HG02885 (cell line): ENCODE measurements around the gene C4orf50.

ENCODE experiments used
- ATAC-seq: cut with Tn5 transposase; IDR thresholded peaks from one replicate; pipeline ENCODE4 v1.9.1; 2021; ENCODE audit warnings: mild to moderate bottlenecking; ENCODE audit not compliant: unreplicated experiment, poor library complexity

The C4orf50 gene

GRCh38 chr4:5928274-5928673 lies 90.0 kb downstream of the C4orf50 start:
- no peak for ATAC-seq

- ATAC-seq = no peak
These were observed 90.5 kb downstream of the C4orf50 start for GRCh38 chr4:5927747-5928146.

- no peak for ATAC-seq
These were observed 91.1 kb downstream of the C4orf50 start for GRCh38 chr4:5927116-5927515.

- ATAC-seq = no peak
These were observed 91.6 kb downstream of the C4orf50 start for GRCh38 chr4:5926598-5926997.

DNA sequence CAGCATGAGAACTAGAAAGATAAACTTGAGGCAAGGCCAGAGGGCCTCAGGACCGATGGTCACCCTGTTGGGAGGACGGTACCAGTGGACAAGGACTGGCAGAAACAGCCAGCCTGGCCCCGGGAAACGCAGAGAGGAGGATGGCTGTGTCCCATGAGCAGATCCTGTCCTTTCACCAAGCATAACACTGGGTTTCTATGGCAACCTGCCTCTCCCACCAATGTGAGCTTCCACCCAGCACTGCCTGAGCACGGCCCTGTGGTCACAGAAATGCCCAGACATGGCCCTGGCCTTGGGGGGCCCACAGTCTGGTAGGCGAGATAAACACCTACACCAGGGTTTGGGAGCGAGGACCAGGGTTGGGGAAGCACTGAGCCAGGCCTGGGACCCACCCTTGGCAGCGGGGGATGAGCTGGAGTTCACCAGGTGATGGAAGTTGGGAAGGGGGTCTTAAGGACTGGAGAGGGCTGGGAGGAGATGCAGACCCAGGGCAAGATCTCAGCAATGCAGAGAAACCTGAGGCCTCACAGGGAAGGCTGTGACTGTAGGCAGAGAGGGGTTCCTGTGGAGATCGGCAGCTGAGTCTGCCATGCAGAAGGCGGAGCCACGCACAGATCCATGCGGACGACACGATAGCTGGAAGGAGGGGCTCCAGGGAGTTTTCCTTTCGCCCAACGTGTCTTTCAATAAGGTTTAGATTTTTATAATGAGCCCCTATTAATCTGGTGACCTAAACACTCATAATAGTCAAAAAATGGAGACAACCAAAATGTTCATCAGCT lies 92.6 kb downstream of the C4orf50 start:
- ATAC-seq = no peak

DNA sequence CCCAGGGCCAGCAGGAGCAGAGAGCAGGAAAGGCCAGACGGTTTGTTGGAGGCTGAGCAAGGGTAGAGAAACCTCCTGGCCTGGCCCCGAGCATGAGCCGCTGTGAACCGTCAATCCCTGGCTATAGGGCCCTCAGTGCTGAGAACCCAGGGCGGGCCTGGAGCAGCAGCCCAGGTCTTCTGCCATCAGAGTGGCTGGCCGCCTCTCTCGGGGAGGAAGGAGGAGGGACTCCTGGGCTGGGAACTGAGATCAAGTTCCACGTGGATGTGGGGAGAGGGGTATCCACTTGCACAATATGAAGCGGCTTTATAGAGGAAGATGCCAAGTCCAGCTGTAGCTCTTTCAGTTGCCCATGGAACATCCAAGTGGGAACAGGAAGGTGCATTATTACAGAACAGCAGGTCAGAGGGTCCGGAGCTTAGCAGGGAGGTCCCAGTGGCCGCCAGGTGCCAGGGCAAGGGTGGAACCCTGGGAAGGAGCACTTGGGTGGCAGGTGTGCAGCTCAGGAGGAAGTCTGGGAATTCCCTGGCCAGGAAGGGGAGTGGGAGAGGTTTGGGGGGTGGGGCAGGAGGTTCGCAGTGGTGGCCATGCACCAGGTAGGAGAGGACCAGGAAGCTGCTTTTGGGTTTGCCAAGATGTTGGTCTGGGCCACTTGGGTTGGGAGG lies 93.6 kb downstream of the C4orf50 start:
- ATAC-seq = no peak

GRCh38 chr4:5923376-5923775 lies 94.9 kb downstream of the C4orf50 start:
- ATAC-seq = no peak

GRCh38 chr4:5922556-5922955 lies 95.7 kb downstream of the C4orf50 start:
- no peak for ATAC-seq

DNA sequence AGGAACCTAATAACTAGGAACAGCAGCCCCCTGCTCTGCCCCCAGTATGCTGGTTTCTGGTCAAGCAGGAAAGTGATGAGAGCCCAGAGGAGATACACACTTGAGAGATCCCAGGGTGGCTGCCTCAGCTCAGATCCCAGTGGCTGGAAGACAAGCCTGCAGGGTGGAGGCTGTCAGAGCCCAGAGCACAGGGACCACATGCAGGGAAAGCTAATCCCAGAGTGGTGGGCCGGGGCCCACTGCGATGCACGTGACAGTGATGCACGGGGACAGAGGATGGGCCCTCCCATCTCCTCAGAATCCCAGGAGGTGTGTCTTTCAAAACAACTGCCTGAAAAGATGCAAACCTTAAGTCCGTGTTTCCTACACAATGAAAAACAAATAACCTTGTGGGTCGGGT lies 96.2 kb downstream of the C4orf50 start:
- ATAC-seq = no peak

DNA sequence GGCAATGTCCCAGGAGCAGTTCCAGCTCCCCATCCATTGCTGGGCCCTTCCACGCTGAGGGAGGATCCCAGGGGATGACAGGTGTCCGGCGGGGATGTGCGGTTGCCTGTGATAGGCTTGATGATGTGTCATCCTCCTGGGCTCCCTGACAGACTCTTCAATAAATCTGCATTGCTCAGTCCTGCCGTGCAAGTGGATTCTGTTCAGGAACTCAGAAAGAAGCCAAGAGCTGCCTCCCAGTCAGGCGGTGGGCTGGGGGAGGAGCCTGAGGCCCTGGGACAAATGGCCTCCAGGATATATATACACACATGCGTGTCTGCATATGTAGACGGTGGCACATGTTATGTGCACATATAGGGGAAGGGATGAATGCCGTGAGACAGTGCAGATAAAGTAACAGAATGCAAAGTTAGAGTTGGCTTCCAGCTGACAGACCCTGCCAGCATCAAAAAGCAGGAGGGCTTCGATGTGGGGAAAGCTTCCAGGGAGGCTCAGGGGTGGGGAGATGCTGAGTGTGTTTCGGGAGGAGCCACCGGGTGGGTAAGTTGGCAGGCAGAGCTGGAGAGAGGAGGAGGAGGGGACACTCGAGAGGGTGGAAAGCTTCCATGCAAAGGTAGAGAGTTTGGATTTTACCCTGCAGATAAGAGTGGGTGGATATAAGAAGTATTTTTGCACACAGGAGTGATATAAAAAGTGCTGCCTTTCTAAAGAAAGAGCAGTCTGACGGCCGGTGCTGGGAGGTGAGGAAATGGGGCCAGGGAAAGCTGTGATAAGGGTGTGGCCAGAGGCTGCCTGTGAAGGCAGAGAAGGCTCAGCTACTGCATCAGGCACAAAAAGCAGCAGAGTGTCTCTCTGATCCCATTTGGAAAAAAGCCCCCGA lies 96.9 kb downstream of the C4orf50 start:
- ATAC-seq = no peak

- ATAC-seq = no peak
These were observed 98.7 kb downstream of the C4orf50 start for GRCh38 chr4:5919571-5919970.

GRCh38 chr4:5919044-5919443 lies 99.2 kb downstream of the C4orf50 start:
- no peak for ATAC-seq

GRCh38 chr4:5918331-5918985 lies 99.8 kb downstream of the C4orf50 start:
- no peak for ATAC-seq

- no peak for ATAC-seq
These were observed 100.6 kb downstream of the C4orf50 start for GRCh38 chr4:5917672-5918071.

- no peak for ATAC-seq
These were observed 102.0 kb downstream of the C4orf50 start for GRCh38 chr4:5916229-5916628.

GRCh38 chr4:5913454-5913853 lies 104.8 kb downstream of the C4orf50 start:
- ATAC-seq = no peak

DNA sequence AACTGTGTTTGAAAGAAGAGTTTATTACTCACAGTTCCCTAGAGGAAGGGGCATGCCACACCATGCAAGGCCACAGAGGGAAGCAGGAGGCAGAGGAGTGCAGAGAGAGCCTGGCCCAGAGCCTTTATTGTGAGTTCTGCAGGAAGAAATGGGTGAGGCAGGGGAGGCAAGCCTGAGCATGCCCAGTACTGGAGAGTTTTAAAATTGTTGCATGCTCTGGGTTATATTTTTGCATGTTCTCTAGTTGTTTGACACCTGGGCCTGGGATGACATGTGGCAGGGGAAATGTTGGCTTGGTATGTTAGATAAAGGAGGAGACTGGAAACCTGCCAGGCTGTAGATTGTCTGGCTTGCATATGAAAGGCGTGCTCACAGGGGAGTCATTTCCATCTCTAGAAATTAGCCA lies 105.6 kb downstream of the C4orf50 start:
- no peak for ATAC-seq

- no peak for ATAC-seq
These were observed 109.3 kb downstream of the C4orf50 start for GRCh38 chr4:5908876-5909427.

DNA sequence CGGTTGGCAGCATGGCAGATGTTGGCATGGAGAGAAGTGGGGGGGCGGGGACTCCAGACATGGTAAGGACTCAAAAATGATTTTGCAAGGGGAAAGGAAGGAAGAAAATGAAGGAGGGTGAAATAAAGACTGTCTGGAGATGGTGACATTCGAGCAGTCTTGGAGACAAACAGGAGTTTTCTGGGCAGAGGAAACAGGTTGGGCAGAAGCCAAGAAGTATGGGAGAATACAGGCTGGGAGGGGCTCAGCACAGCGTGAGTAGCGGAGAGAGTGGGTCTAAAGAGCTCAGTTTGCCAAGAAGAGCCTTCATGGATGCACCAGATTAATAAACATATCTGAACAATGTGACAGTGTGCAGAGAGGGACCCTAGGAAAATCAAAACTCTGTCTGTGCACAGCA lies 112.0 kb downstream of the C4orf50 start:
- ATAC-seq = no peak

- no peak for ATAC-seq
These were observed 112.5 kb downstream of the C4orf50 start for GRCh38 chr4:5905714-5906113.
